ENCODE results near the gene SCN4A.
"Not testable (repeated sequence)": the region's sequence is repeated elsewhere in the genome, so short reads cannot be mapped to it uniquely, and the experiment has no call there.

Gene SCN4A

DNA sequence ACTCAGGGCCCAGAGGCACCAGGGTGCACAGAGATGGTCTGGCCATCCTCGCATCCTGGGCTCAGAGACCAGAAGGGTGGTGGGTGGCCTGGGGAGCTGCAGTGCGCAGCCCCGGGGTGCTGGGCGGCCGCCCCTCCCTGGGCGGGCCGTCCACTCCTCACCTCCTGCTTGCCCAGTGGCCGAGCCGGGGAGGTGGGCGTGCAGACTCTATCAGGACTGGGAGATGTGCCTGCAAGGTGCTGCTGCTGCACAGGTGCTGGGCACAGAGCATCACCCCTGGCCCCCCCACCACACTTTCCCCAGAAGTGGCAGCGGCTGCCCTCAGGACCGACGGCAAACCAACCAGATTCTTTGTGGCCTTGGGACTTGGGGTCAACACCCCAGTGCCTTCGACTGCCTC is at the start of gene SCN4A:
TSS of gene SCN4A (minus strand) at position 123 of the 400 bp plus-strand sequence. CDS start at position 46, 77 bp downstream.
- no peak for DNase-seq (ENCODE audit: low read depth)

DNA sequence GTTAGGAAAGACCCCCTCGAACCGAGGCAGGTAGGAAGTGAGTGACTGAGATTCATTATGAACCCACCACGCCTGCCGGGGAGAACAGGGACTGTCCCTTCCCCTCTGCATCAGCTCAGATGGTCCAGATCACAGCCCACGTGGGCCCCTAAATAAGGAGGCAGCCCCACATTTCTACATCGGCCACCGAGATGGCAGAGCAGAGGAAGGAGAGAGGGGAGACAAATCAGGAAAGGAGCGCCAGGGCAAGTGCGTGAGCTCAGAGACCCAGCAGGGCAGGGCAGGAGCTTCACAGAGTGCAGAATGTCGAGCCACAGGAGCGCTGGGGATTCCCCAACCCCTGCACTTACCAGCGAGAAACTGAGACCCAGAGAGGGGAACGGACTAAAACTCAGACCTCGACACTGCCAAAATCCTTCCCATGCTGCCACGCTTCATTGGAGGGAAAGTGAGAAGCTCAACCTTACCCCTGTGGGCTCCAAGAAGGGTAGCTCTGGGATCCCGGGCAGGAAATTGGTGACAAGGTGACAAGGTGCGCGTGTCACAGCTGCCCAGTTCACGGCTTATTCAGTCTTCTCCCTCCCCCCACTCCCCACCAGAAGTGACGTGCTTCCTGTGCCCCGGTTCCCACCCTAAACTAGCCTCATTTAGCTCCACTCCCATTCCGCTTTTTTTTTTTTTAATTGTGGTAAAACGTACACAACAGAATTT is 47.5 kb upstream of the SCN4A start, which contains the start of gene ICAM2:
TSS of gene ICAM2 (minus strand) at position 578 of the 711 bp plus-strand sequence. CDS start 13,942 bp downstream, outside the sequence.
- DNase-seq (ENCODE audit: low read depth) = peak; percentile 83

DNA sequence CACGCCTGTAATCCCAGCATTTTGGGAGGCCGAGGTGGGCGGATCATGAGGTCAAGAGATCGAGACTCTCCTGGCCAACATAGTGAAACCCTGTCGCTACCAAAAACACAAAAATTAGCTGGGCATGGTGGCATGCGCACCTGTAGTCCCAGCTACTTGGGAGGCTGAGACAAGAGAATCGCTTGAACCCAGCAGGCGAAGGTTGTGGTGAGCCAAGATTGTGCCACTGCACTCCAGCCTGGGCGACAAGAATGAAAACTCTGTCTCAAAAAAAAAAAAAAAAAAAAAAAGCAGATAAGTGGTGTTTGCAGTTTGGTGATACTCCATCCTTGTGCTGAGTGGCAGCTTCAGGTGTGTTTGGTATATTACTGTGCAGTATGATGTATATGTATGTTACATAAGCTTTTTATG is 46.8 kb upstream of the SCN4A start:
- not testable (repeated sequence) for DNase-seq (ENCODE audit: low read depth)

DNA sequence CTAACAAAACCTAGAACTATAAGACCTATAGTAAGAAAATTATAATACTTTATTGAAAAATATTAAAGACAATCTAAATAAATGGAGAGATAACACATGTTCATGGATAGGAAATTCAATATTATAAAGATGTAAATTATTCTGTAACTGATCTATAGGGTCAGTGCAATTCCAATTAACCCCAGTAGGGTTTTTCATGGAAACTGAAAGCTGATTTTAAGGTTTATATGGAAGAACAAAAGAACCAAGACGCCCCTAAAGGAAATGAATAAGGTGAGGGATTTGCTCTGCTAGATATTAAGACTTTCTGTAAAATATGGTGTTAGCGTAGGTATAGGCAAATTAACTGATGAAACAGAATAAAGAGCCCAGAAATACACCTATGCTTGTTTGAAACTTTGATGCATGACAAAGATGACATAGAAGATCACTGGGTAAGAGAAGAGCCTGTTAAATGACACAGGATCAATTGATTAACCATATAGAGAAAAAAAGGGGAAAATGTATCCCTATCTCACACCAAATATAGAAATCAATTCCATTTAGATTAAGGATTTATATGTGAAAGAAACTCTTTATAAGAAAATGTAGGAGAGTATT is 44.8 kb upstream of the SCN4A start:
- DNase-seq (ENCODE audit: low read depth) = no peak

DNA sequence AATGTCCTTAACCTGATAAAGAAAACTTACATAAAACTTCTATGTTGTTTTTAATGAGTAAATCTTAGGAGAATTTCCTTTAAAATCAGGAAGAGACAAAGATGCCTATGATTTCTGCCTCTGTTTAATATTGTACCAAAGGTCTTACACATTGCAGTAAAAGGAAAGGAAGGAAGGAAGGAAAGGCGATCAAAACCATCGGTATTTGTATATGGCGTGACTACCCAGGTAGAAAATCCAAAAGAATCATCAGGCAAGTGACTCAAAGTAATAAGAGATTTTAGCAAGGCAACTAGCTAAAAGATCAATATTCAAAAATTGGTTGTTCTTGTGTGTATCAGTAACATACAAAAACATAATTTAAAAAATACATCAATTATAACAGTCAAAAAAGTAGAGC is 44.3 kb upstream of the SCN4A start:
- no peak for DNase-seq (ENCODE audit: low read depth)

DNA sequence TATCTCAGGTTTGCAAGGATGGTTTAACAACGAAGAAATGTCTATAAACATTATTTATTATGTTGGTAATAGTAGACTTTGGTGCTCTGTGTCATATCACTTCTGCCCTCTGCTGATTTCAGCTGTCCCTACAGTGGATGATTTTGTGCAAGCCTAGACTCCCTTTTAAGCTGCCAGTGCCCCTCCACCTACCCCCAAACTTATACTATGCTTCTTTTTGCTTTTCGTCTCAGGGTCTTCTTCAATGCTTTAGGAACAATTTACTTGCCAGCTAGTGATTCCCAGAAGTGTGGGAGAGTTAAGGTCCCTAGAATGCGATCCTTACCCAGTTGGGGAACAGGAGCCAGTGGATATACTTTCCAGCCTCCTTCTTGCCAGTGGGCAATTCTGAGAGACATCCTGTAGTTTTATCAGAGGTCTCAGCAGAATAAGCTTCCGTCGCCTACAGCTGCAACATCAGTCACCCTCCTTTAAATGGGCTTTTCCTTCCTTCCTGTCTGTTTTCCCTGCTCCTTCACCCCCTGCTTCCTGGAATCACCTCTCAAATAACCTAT is 43.6 kb upstream of the SCN4A start:
- DNase-seq (ENCODE audit: low read depth) = no peak

DNA sequence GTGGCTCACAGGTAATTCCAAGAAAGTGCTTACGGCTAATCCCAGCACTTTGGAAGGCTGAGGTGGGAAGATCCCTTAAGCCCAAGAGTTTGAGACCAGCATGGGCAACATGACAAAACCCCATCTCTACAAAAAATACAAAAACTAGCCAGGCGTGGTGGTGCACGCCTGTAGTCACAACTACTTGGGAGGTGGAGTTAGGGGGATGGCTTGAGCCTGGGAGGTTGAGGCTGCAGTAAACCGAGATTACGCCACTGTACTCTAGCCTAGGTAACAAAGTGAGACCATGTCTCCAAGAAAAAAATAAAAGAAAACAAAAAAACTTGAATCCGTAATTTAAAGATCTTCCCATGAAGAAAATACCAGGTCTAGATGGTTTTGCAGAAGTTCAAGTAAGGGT is 42.7 kb upstream of the SCN4A start:
- no peak for DNase-seq (ENCODE audit: low read depth)

DNA sequence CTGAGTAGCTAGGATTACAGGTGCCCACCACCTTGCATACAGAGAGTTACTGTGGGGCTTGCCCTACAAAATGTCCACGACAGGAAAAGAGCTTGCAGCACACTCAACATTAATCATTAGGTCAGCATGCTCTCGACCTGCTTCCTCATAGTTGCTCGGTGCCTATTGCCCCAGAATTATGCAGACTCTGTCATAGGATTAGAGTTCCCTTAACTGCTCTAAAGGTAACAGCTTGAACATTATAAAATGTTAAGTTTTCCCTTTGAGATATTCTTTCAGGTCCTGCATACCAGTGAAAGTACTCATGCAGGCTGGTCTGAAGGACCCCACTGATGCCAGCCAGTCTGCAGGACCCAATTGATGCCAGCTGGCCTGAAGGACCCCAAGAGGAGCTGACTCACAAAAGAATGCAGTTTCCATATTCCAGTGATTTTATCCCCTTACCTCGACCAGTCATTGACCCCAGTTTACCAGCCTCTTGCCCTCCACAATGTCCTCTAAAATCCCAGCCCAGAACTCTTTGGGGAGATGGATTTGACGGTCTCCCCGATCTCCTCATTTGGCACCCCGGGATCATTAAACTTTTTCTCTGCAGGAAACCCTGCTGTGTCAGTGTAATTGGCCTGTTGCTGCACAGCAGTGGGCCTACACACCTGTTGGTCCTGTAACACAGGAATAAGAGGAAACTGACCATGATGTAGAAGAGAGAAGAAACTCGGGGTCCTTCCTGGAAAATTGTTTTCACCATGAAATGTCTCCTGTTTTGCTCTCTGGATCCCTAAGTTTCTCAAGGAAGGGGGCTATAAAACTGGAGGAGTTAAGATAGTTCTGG is 37.1 kb upstream of the SCN4A start:
- DNase-seq (ENCODE audit: low read depth) = no peak

DNA sequence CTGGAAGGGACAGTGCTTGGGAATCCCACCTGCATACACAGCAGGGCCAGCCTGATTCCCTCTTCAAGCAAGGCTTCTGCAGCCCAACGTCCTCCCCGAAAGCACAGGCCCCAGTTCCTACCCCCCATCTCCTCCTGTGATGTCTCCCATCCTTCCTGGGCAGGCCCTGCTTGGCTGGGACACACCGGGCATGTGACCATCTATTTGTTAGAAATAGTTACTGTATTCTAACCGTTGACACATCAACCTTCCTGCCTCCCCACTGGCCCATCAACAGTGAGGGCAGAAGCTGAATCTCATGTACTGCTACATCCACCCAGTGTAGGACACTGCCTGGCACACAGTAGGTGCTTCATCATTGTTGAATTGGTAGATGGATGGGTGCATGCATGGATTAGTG is 36.1 kb upstream of the SCN4A start:
- no peak for DNase-seq (ENCODE audit: low read depth)

DNA sequence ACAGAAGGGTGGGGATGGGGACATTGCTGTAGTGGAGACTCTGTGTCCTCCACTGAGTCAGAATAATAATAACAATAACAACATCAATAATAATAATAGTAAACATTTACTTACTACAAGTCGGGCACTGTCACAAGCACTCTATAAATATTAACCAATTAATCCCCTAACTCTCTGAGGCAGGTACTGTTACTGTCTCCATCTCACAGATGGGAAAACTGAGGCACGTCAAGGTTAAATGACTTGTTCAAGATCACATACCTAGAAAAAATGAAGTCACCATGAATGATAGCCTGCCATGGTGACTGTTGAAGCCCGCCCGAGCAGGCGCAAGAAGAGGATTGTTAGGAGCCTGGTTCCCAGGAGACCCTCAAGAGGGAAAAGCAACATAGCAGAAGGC is 35.6 kb upstream of the SCN4A start:
- no peak for DNase-seq (ENCODE audit: low read depth)

DNA sequence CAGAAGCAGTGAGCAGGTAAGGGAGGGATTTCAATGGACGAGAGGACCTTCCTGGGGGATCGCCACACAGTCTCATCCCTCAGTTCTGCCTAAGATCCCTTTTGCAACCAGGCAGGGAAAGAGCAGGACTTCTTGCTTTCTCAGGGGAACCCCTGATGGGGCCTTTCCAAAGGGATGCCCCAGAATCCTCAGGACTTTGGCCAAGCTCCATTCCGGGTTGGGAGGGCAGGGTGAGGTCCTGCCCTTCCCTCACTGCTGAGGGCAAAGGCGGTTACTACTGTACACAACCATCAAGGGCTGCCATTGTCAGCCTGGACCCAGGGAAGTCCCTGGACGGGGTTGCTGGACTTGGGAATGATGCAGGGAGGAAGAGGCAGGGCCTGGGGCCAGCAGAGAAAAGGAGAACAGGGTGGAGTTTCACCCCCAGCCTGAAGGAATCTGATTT is 35.1 kb upstream of the SCN4A start:
- no peak for DNase-seq (ENCODE audit: low read depth)

DNA sequence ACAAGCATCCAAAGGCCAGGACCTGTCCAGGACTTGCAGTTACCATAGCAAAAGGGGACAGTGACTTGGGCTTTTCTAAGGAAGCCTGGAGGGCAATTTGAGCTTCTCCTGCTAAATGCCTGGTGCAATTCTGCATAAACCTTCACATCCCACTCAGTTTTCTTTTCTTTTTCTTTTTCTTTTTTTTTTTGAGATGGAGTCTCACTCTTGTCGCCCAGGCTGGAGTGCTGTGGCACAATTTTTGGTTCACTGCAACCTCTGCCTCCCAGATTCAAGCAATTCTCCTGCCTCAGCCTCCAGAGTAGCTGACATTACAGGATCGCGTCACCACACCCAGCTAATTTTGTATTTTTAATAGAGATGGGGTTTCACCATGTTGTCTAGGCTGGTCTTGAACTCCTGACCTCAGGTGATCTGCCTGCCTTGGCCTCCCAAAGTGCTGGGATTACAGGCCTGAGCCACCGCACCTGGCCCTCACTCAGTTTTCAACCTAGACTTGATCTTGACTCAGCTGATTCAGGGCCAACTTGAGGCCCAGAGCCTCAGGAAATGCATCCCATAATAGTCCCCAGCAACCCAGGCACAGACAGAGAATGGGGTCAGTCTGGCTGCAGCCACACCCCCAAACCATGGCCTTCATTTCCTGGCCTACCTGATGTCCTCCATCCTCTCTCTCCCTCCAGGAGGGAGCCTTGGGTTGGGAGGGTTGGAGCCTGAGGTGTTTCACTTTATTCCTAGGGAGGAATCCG is 34.5 kb upstream of the SCN4A start:
- DNase-seq (ENCODE audit: low read depth) = not testable (repeated sequence)

DNA sequence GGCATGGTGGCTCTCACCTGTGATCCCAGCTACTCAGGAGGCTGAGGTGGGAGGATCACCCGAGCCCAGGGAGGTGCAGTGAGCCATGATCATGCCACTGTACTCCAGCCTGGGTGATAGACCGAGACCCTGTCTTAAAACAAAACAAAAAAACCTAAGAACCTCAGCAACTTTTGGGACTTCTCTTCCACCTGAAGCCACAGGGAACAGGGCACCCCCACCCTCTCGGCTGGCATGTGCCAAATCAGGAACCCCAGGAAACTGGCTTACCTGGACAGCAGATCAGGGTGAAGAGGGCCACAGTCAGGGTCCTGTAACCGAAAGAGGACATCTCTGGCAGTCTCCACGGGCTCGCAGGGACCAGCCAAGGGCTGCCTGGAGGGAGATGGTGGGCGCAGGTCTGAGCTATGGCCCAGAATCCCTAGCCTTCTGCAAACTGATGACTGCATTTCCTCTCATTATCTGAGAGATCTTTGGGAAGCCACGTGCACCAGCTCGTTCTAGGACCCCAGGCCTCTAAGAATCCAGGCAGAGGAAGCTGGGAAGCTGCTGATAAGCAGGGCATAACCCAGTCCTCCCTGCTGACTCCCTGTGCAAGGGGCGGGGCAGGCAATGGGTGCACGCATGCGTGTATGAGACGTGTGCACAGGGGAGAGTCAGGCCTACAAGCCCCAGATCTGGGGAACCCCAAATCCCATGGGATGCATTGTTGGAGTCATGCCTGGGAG is 33.8 kb upstream of the SCN4A start:
- DNase-seq (ENCODE audit: low read depth) = no peak

DNA sequence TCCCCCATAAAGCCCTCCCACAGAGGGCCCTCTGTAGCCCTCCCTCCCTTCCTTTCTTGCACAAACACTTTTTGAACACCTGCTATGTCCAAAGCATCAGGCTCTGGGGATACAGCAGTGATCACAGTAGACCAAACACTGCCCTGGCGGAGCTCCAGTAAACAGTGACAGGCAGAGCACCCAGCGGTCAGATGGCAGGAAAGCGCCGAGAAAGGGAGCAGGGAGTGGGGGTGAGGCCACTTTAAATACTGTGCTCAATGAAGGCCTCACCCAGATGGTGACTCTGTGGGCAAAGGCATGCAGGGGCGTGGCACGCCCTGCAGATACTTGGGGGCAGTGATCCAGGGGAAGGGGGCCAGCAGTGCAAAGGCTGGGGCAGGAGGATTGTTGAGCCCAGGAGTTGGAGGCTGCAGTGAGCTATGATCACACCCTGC is 33.0 kb upstream of the SCN4A start:
- DNase-seq (ENCODE audit: low read depth) = no peak

DNA sequence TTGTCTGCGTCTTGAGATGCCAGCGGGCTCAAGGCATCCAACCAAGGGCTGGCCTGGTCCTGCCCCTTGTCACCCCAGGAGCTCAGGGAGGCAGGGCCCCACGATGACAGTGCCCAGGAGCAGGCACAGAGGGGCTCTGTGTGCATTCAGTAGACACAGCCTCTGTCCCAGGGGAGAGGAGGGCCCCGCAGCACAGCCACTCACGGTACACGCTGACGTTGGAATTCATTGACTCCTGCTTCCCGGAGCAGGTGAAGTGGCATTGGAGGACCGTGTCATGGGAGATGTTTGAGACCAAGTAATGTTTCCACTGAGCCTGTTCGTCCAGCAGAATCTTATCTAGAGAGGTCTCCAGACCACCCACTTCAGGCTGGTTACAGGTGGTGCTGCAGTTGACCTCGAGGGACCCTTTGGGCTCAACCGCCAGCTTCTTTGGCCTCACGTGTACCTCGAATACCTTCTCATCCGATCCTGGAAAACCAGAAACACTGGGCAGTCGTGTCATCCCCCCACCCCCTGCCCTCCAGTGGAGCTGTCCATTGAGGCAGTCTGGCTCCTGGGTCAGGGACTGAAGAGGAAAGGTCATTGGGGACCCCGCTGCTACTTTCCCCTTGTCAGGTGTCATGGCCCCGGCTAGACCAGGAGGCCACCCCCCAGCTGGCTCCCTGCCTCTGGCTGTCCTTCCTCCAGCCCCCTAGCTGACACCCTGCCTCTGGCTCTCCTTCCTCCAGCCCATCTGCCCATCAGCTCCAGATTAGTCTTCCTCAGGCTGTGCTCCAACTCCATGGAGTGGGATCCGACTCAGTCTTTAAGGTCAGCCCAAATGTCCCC is 32.4 kb upstream of the SCN4A start:
- no peak for DNase-seq (ENCODE audit: low read depth)

DNA sequence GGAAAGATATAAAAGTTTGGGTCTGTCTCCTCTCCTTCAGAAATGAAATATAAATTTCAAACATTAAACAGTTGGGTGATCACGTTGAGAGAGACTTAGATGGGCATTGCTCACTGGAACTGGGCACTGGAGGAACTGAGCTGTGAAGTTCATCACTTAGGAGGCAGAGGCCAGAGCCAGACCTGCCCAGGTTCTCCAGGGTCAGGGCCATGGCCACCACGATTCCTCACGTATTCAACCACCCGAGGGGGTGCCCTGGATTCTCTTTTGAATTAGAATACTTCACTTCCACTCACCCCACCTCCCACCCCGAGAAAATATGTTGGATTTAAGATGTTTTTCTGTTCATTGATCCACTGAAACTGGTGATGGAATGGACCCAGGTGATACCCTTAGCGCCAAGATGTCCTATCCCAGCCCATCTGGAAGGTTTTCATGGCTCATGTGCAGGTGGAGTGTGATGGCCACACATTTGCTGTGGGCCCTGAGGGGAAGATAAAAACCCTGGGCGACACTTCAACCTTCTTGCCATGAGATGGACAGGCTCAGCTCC is 31.6 kb upstream of the SCN4A start:
- no peak for DNase-seq (ENCODE audit: low read depth)

DNA sequence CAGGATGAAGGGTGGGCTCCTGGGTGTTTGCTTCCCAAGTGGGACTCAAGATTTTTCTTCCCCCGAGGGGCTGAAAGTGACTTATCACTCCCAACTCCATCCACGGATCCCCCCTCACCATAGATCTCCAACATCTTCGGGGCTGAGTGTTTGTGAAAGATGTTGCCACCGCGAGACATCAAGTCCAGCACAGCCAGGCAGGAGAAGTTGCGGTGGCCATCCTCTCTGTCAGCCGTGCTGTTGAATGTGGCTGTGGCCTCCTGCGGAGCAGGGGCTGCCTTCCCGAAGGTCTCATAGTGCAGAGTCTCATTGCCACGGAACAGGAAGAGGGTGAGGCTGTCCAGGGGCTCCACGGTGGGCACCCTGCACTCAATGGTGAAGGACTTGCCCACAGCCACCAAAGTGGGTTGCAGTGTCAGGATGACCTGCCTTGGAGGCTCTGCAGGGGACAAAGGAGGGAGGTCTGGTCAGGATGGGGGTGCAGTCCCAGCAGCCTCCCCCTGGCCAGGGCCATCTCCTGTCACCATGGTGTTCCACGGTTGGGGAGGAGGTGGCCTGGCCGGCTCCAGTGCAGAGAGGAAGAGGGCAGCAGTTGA is 30.9 kb upstream of the SCN4A start:
- DNase-seq (ENCODE audit: low read depth) = no peak

DNA sequence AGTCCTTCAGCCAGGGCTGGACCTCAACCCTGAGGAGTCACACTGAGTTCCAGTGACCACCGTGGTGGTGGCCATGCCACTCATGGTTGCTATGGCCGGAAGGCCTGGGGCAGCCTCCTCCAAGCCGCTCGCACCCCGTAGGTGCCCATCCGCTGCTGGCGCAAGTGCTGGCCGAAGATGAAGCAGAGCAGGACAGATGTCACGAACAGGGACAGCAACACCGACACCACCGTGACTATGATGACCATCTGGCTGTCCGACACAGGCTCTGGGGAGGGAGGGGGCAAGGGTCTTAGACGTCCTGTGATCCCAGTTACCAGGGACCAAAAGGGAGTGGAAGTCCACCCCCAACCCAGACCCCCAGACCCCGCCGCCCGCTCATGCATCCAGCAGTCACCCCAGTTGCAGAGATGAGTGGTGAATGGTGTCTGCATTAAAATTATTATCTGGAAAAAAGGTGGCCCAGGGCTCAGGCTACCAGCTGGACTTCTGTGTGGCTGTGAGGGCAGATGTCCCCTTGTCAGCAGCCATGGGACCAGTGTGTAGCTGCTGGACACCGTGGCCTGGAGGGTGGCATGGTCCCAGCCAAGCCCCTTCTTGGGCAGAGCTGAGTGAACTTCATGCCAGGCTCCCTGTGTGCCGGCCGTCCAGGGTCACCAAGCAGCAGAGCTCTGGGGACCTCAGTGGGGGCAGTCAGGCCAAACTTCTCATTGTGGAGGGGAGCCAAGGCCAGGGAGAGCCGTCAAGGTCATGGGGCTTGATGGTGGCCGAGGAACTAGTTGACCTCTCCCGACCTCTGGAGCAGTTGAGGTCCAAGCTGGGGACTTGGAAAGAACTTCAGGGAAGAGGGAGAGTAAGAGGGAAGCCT is 30.2 kb upstream of the SCN4A start:
- no peak for DNase-seq (ENCODE audit: low read depth)
